ENCODE data around the gene ATP6V0A1.

- TF ChIP-seq CTCF (conservative IDR thresholded peaks at IDR 0.05; ENCODE audit: low read depth, low read length) (no peak), EZH2 (IDR thresholded peaks at IDR 0.05; ENCODE audit: borderline replicate concordance, low read depth, low read length, poor library complexity, severe bottlenecking) (no peak)
These were observed 78.6 kb downstream of the ATP6V0A1 start for GRCh38 chr17:42537156-42537805.
